Spleen (tissue), 11 donors: Measurements from ENCODE around the gene GYPC. TPM values are rescaled to one million over a fixed set of nuclear protein-coding genes. Genes with fewer than 3 reads are reported as not detected.

Experiments
- DNase-seq: peaks from one replicate; pipeline ENCODE4 v3.0.0-alpha.2; 2020
- H3K27ac ChIP-seq, 8 donors: fragments of 200-600 bp; sonication (generic) in 7 of 8; 1 replicate in 4 of 8; 2 replicates in 4 of 8; pipeline versions ENCODE4 v1.5.0 to v1.8.0; 2016 to 2021; ENCODE audit warnings: inconsistent platforms in 4 of 8, mild to moderate bottlenecking in 4 of 8, moderate library complexity in 1 of 8
- H3K27me3 ChIP-seq, 7 donors: fragments of 200-600 bp; sonication (generic) in 6 of 7; replicated peaks in 1 of 7; 1 replicate in 4 of 7; 2 replicates in 3 of 7; pipeline versions ENCODE4 v1.5.0 to v1.8.0; 2016 to 2021; ENCODE audit warnings: inconsistent platforms in 3 of 7, mild to moderate bottlenecking in 1 of 7
- H3K36me3 ChIP-seq, 6 donors: fragments of 200-600 bp; sonication (generic) in 5 of 6; 1 replicate in 4 of 6; 2 replicates in 2 of 6; pipeline versions ENCODE4 v1.5.0 to v1.8.0; 2016 to 2021; ENCODE audit warnings: inconsistent platforms in 2 of 6
- H3K4me1 ChIP-seq, 6 donors: fragments of 200-600 bp; sonication (generic) in 5 of 6; 1 replicate in 3 of 6; 2 replicates in 3 of 6; pipeline versions ENCODE4 v1.5.0 to v1.8.0; 2016 to 2021; ENCODE audit warnings: inconsistent platforms in 3 of 6
- H3K4me3 ChIP-seq, 8 donors: fragments of 200-600 bp; sonication (generic) in 7 of 8; 1 replicate in 4 of 8; 2 replicates in 4 of 8; pipeline versions ENCODE4 v1.5.0 to v1.8.0; 2016 to 2021; ENCODE audit warnings: inconsistent platforms in 4 of 8, mild to moderate bottlenecking in 4 of 8, moderate library complexity in 2 of 8
- H3K9me3 ChIP-seq, 8 donors: fragments of 200-600 bp; sonication (generic) in 7 of 8; 1 replicate in 4 of 8; 2 replicates in 4 of 8; pipeline versions ENCODE4 v1.5.0 to v1.8.0; 2016 to 2021; ENCODE audit warnings: inconsistent platforms in 4 of 8
- CTCF ChIP-seq, 11 experiments: fragments of 200-600 bp in 7 of 11; fragments of 450-650 bp in 4 of 11; sonication (generic) in 4 of 11; IDR thresholded peaks in 8 of 11; conservative IDR thresholded peaks in 3 of 11; 1 replicate in 7 of 11; 2 replicates in 4 of 11; pipeline versions ENCODE4 v1.4.0 to v1.8.0; 2016 to 2021; ENCODE audit warnings: antibody characterized with exemption in 11 of 11, inconsistent platforms in 4 of 11, mild to moderate bottlenecking in 1 of 11
- POLR2A ChIP-seq, 3 donors: fragments of 450-650 bp; IDR thresholded peaks; one replicate each; pipeline ENCODE4 v1.5.1; 2017; ENCODE audit warnings: antibody characterized with exemption in 3 of 3, mild to moderate bottlenecking in 1 of 3
- POLR2AphosphoS5 ChIP-seq, 3 donors: sonication (generic); formaldehyde crosslinking; IDR thresholded peaks; one replicate each; pipeline ENCODE4 v1.5.1; 2017; ENCODE audit warnings: antibody characterized with exemption in 3 of 3
- WGBS, 5 donors: extraction: QIAGEN DNeasy Blood & Tissue Kit in 3 of 5; methylation state at CpG; one replicate each; pipeline versions ENCODE4 v1.1.5 to v1.1.7; 2013 to 2018; 5-methylcytosine and 5-hydroxymethylcytosine counted together
- intact Hi-C: fragments of 100-400 bp; cut with DNase I; formaldehyde crosslinking; loops from one replicate; pipeline ENCODE4 v1.15.0; 2023; ENCODE audit warnings: low total_unique reads
- polyA plus RNA-seq, 3 donors: library from polyadenylated mRNA; stranded (reverse); fragments of 200-250 nt; gene quantifications; one replicate each; pipeline ENCODE4 v1.2.1, GENCODE V29; 2013
- total RNA-seq, 7 donors: library from RNA; depleted of rRNA in 3 of 7; stranded (reverse); fragments of >200 nt in 3 of 7; fragmentation: NEBNext Ultra II Directional in 4 of 7; extraction: Animal tissue kit (Norgen Biotek cat#: 25700) in 4 of 7; gene quantifications; one replicate each; pipeline versions ENCODE4 v1.1.0 to v1.2.1, GENCODE V29; 2016 to 2021
- donor health status: healthy with polysubstance abuse.
- donor health status: DM: no; HTN: no; CAD: no; lungs with moderate emphysema.
- donor health status: DM: no; HTN: no; CAD: no.
- donor health status: Bipolar disorder and iron deficiency.
- donor health status: healthy.
- donor health status: DM: no; HTN: no; CAD: no.
- donor health status: DM: yes; HTN: yes; CAD: no.

The GYPC gene
- total and polyA plus RNA-seq, 10 donors: 86.6 to 202 (median 153) TPM

- H3K27me3 ChIP-seq: no peaks in the 10 kb centered on the region
- no peak overlapping the region for H3K27ac ChIP-seq
- TF ChIP-seq CTCF (IDR thresholded peaks at IDR 0.05 in 8 of 11, conservative IDR thresholded peaks at IDR 0.05 in 3 of 11): no peak
- no peak for TF ChIP-seq POLR2AphosphoS5 (IDR thresholded peaks at IDR 0.05)
- no peak for TF ChIP-seq POLR2A (IDR thresholded peaks at IDR 0.05)
- WGBS, 5 donors: 54 to 86% (median 68%) methylated on average over 2 of the region's 2 CpGs
- H3K36me3 ChIP-seq: no peaks in the 10 kb centered on the region
- intact Hi-C loops: no loop called here
- H3K4me1 ChIP-seq: no peaks in the 10 kb centered on the region
- DNase-seq: no peak
- H3K4me3 ChIP-seq: no peak overlapping the region
- peaks cover 0 to 17% (median 12%) of the 10 kb centered on the region in 8 donors for H3K9me3 ChIP-seq
Observed at GRCh38 chr2:126620302-126620701, 35.7 kb upstream of the GYPC start.

- no peak overlapping the region for H3K4me3 ChIP-seq
- no peaks in the 10 kb centered on the region for H3K36me3 ChIP-seq
- no peak for DNase-seq
- no peak overlapping the region for H3K27ac ChIP-seq
- no peaks in the 10 kb centered on the region for H3K27me3 ChIP-seq
- 80 to 93% (median 84%) methylated on average over 3 of the region's 3 CpGs for WGBS, 5 donors
- TF ChIP-seq POLR2A (IDR thresholded peaks at IDR 0.05): no peak
- TF ChIP-seq POLR2AphosphoS5 (IDR thresholded peaks at IDR 0.05): no peak
- TF ChIP-seq CTCF (IDR thresholded peaks at IDR 0.05 in 8 of 11, conservative IDR thresholded peaks at IDR 0.05 in 3 of 11): no peak
- peaks cover 0 to 17% (median 12%) of the 10 kb centered on the region in 8 donors for H3K9me3 ChIP-seq
- intact Hi-C loops: no loop called here
- H3K4me1 ChIP-seq: peaks cover 0 to 7% (median 0%) of the 10 kb centered on the region in 6 donors
Observed at GRCh38 chr2:126623000-126623399, 33.0 kb upstream of the GYPC start.

GRCh38 chr2:126627643-126628042 is 28.3 kb upstream of the GYPC start:
- no peaks in the 10 kb centered on the region for H3K9me3 ChIP-seq
- H3K4me1 ChIP-seq: peaks cover 0 to 8% (median 0%) of the 10 kb centered on the region in 6 donors
- no peak for DNase-seq
- WGBS, 5 donors: 61 to 80% (median 72%) methylated on average over 2 of the region's 2 CpGs
- intact Hi-C loops: no loop called here
- H3K27me3 ChIP-seq: no peaks in the 10 kb centered on the region
- peak overlapping the region in 1 of 8 donors; percentile 4 for H3K27ac ChIP-seq
- no peak overlapping the region for H3K4me3 ChIP-seq
- TF ChIP-seq CTCF (IDR thresholded peaks at IDR 0.05 in 8 of 11, conservative IDR thresholded peaks at IDR 0.05 in 3 of 11): no peak
- TF ChIP-seq POLR2AphosphoS5 (IDR thresholded peaks at IDR 0.05): no peak
- no peak for TF ChIP-seq POLR2A (IDR thresholded peaks at IDR 0.05)
- H3K36me3 ChIP-seq: no peaks in the 10 kb centered on the region

- Histone ChIP-seq H3K36me3 (no peaks in the 10 kb centered on the region), H3K4me1 (peaks cover 0 to 7% (median 0%) of the 10 kb centered on the region in 6 donors), H3K4me3 (no peak overlapping the region), H3K27me3 (no peaks in the 10 kb centered on the region), H3K9me3 (no peaks in the 10 kb centered on the region), H3K27ac (no peak overlapping the region)
- WGBS, 5 donors: 41 to 51% (median 47%) methylated on average over 12 of the region's 12 CpGs
- TF ChIP-seq POLR2AphosphoS5 (IDR thresholded peaks at IDR 0.05) (no peak), CTCF (IDR thresholded peaks at IDR 0.05 in 8 of 11, conservative IDR thresholded peaks at IDR 0.05 in 3 of 11) (peak in 7 of 11 experiments; percentile 11 to 57 (median 49))
- DNase-seq: no peak
- intact Hi-C loops: no loop called here
Observed at GRCh38 chr2:126634273-126634861, 21.6 kb upstream of the GYPC start.
